GM13977 (cell line): ENCODE measurements around the gene MGMT.

Experiments
- DNase-seq: peaks from one replicate; pipeline ENCODE4 v3.0.0; 2012; ENCODE audit warnings: low spot score
- in situ Hi-C: fragments of 300-500 bp; cut with MboI; formaldehyde crosslinking; loops from one replicate; pipeline ENCODE4 v1.12.0; 2022; ENCODE audit warnings: low sequenced_read_pairs, low pct_unique_long_range_greater_than_20kb, mixed read lengths, inconsistent platforms; ENCODE audit not compliant: unreplicated experiment
- TF ChIP-seq, protein P1 (sequence below): IDR thresholded peaks from 2 replicates; pipeline ENCODE4 v1.5.1; 2012; ENCODE audit warnings: mild to moderate bottlenecking, control low read depth; ENCODE audit not compliant: insufficient read depth; ENCODE audit errors: extremely low read depth, missing control alignments

MGMT gene

DNA sequence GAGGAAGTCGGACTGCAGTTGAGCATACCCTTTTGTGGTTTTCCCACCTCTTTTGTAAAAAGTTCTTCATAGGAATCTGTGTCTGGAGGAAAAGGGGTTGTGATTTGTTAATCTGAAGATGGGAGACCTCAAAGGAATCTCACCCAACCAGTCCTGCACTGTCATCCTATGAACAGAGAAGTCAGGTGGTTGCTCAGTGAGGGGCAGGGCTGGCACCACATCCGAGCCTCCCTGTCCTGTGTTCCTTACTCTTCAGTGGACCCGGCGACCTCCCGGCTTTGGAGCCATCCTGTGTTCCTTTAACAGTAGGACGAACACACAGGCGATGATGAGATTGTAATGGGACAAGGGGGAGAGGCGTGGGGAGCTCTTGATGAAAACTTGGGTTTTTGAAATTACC, 2.8 kb upstream of the MGMT start:
- in situ Hi-C loops = no loop called here

DNA sequence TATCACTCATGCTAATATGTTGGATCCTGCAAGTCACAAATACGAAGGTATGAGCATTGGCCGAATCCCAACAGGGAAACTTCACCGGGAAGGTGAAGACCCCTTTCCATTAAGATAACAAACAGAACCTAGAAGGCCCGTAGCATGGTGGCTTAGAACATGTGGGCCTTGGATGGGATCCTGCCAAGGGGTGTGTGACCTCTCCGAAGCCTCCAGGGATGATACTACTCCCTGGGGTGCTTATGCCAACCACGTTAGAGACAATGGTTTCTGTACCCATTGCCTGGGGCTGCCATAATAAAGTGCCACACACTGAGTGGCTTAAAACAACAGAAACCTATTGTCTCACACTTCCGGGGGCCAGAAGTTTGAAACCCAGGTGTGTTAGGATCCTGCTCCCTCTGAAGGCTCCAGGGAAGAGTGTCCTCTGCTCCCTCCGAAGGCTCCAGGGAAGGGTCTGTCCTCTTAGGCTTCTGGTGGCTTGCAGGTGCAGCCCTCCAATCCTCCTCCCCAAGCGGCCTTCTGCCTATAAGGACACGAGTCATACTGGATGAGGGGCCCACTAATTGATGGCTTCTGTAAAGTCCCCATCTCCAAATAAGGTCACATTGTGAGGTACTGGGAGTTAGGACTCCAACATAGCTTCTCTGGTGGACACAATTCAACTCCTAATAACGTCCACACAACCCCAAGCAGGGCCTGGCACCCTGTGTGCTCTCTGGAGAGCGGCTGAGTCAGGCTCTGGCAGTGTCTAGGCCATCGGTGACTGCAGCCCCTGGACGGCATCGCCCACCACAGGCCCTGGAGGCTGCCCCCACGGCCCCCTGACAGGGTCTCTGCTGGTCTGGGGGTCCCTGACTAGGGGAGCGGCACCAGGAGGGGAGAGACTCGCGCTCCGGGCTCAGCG, 992 bp upstream of the MGMT start:
- in situ Hi-C loops = no loop called here
- TF ChIP-seq, protein P1, sequence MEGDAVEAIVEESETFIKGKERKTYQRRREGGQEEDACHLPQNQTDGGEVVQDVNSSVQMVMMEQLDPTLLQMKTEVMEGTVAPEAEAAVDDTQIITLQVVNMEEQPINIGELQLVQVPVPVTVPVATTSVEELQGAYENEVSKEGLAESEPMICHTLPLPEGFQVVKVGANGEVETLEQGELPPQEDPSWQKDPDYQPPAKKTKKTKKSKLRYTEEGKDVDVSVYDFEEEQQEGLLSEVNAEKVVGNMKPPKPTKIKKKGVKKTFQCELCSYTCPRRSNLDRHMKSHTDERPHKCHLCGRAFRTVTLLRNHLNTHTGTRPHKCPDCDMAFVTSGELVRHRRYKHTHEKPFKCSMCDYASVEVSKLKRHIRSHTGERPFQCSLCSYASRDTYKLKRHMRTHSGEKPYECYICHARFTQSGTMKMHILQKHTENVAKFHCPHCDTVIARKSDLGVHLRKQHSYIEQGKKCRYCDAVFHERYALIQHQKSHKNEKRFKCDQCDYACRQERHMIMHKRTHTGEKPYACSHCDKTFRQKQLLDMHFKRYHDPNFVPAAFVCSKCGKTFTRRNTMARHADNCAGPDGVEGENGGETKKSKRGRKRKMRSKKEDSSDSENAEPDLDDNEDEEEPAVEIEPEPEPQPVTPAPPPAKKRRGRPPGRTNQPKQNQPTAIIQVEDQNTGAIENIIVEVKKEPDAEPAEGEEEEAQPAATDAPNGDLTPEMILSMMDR = no peak
- DNase-seq = no peak

More for the DNA sequence above, 2.8 kb upstream of the MGMT start:
- TF ChIP-seq, protein P1 = no peak
- no peak for DNase-seq

DNA sequence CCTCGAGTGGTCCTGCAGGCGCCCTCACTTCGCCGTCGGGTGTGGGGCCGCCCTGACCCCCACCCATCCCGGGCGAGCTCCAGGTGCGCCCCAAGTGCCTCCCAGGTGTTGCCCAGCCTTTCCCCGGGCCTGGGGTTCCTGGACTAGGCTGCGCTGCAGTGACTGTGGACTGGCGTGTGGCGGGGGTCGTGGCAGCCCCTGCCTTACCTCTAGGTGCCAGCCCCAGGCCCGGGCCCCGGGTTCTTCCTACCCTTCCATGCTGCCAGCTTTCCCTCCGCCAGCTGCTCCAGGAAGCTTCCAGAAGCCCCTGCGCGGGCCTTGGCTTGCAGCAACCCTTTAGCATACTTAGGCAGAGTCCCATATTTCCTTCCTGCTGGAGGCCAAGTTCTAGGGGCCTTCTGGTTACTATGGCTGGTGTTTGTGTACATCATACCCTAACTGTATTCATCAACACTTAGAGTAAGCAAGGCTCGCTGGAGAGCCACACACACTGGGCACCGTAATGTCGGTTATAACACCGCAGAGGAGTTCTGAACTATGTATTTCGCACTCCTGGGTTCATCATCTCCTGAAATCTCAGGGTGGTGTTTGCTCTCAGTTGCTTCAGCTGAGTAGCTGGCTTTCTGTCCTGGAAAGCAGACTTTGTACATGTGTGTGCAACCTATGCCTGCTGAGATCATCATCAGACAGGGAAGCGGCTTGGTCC, 471 bp downstream of the MGMT start:
- in situ Hi-C loops = no loop called here
- TF ChIP-seq, protein P1 = no peak
- DNase-seq = no peak

DNA sequence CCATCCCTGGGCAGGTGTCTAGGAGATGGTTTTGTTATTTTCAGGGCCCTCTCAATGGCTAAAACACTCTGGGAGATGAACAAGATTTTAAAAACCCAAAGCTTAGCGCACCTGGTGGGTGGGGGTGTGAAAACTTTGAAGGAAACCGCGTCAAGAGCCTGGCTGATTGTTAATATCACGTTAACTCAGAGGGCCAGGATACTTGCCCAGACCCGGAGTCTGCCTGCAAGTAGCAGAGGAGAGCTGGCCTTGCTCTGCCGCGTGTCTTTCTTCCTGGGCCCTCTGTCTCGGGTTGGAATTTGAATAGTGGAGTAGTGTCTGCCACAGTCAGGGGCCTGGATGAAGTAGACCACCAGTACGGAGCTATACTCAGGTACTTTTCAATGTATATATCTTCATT, 1.1 kb downstream of the MGMT start:
- TF ChIP-seq, protein P1 = no peak
- no peak for DNase-seq
- in situ Hi-C loops = no loop called here

DNA sequence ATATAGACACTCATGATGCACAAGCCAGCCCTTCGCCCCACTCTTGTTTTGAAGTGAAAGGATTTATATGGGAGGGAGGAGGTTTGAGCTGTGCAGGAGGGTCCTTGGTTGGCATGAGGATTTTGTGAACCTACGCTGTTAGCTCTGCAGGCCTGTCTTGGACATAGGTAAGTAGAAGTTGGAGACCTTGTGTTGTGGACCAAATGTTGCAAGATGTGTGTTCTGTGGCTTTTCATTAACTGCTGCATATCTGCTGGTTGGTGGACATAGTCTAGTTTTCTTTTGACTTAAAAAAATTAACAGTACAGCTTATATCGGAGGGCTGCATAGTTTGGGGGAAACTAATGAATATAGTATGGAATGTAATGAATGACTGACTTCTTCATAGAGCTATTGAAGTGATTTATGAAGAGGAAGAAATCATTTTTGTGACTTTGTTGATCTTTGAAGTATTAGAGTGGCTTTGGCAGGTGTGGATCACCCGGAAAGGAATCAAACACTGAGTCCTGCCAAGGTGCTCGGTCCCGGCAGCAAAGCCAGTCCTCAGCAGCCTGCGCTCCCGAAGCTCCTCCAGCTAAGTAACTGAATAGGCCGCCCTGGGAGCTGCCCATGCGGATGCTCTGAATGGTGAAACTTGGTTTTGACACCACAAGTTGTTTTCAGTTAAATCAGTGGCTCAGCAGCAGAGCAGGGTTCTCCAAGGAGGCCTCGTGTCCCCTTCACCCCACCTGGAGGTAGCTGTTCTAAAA, 3.2 kb downstream of the MGMT start:
- TF ChIP-seq, protein P1 = no peak
- no peak for DNase-seq
- in situ Hi-C loops = no loop called here

DNA sequence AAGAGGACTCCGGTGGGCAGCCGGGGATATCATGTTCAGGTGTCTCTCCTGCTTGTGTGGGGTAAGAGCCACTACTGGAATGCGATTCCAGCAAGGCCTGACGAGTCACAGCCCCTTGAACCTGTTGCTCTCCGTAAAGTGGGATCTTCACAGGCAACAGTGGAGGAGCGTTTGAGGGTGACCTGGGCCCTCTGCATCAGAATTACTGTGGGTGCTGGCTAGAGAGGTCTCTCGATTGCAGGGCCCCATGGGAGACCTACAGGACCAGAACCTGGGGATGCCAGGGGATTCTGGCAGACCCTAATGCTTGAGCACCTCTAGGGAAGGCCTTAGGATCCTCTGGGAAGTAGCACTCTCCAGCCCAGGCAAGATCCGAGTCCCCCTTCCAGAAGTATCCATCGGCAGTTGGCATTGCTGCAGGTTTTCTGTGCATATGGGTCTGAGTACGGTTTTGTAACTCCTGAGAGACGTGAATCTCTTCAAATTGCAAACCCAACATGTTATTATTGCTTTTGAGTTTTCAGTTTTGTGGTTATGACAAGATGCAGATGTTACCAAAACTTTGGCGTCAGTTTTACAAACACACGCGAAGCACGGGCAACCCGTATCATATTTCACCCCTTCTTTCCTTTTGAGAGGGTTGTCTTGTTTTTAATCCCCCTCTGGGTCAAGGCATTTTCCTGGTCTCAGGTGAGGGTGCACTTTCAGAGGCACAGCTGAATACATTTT, 4.6 kb downstream of the MGMT start:
- DNase-seq = no peak
- in situ Hi-C loops = no loop called here
- TF ChIP-seq, protein P1 = no peak
